Epithelial cell of prostate (primary cell): ENCODE results near the gene COL1A1.

Source experiments
- DNase-seq: peaks from one replicate; pipeline ENCODE4 v3.0.0-alpha.2; 2011; ENCODE audit warnings: low read depth, low spot score
- H3K27ac ChIP-seq: fragments of 450-650 bp; 2 replicates; pipeline ENCODE4 v1.5.1; 2017; ENCODE audit warnings: mild to moderate bottlenecking

Gene COL1A1

GRCh38 chr17:50214976-50215760 is 13.7 kb upstream of the COL1A1 start:
- DNase-seq = no peak
- no peak overlapping the region for H3K27ac ChIP-seq

GRCh38 chr17:50213026-50214022 is 11.9 kb upstream of the COL1A1 start:
- no peak for DNase-seq
- H3K27ac ChIP-seq = no peak overlapping the region

GRCh38 chr17:50212121-50212843 is 10.9 kb upstream of the COL1A1 start:
- no peak for DNase-seq

GRCh38 chr17:50211249-50212120 is 10.1 kb upstream of the COL1A1 start:
- no peak overlapping the region for H3K27ac ChIP-seq
- DNase-seq = no peak

More at GRCh38 chr17:50212121-50212843, 10.9 kb upstream of the COL1A1 start:
- H3K27ac ChIP-seq = no peak overlapping the region

GRCh38 chr17:50210240-50211225 is 9.1 kb upstream of the COL1A1 start:
- no peak overlapping the region for H3K27ac ChIP-seq

GRCh38 chr17:50209472-50210239 is 8.2 kb upstream of the COL1A1 start:
- no peak for DNase-seq
- H3K27ac ChIP-seq = no peak overlapping the region

More at GRCh38 chr17:50210240-50211225, 9.1 kb upstream of the COL1A1 start:
- DNase-seq = no peak

- no peak for DNase-seq
- H3K27ac ChIP-seq = no peak overlapping the region
Measured at GRCh38 chr17:50209133-50209471, 7.7 kb upstream of the COL1A1 start.

- no peak for DNase-seq
- H3K27ac ChIP-seq = no peak overlapping the region
Measured at GRCh38 chr17:50208611-50209061, 7.2 kb upstream of the COL1A1 start.

GRCh38 chr17:50207792-50208567 is 6.5 kb upstream of the COL1A1 start:
- no peak for DNase-seq
- no peak overlapping the region for H3K27ac ChIP-seq

- no peak for DNase-seq
- H3K27ac ChIP-seq = no peak overlapping the region
Measured at GRCh38 chr17:50207315-50207714, 5.9 kb upstream of the COL1A1 start.

- DNase-seq = no peak
- no peak overlapping the region for H3K27ac ChIP-seq
Measured at GRCh38 chr17:50206604-50207293, 5.3 kb upstream of the COL1A1 start.

- DNase-seq = no peak
- no peak overlapping the region for H3K27ac ChIP-seq
Measured at GRCh38 chr17:50205963-50206505, 4.6 kb upstream of the COL1A1 start.

GRCh38 chr17:50205111-50205962 is 3.9 kb upstream of the COL1A1 start:
- DNase-seq = no peak
- no peak overlapping the region for H3K27ac ChIP-seq

- DNase-seq = no peak
- H3K27ac ChIP-seq = no peak overlapping the region
Measured at GRCh38 chr17:50204431-50204830, 3.0 kb upstream of the COL1A1 start.
